GM12878 (cell line): Measurements from ENCODE around the gene USP12. TPM values are rescaled to one million over a fixed set of nuclear protein-coding genes. Genes with fewer than 3 reads are reported as not detected.

Experiments used
- ATAC-seq: fragments of 200-7000 bp; cut with Tn5 transposase; 3 replicates; pipeline ENCODE4 v1.9.1; 2020; ENCODE audit warnings: mild to moderate bottlenecking, moderate library complexity
- BruUV-seq: library from RNA; stranded (reverse); fragments of 400-500 nt; replicated peaks from 2 replicates; lab custom pipeline; 2021; lab: Mats Ljungman, UMichigan
- CTCF ChIA-PET: fragments of 300-600 bp; sonication (Branson Sonifier 250); formaldehyde crosslinking; extraction: SDS; loops from one replicate; lab custom pipeline; 2021; ENCODE audit warnings: inconsistent platforms; lab: Yijun Ruan, JAX
- POLR2A ChIA-PET: fragments of 350-600 bp; formaldehyde crosslinking; extraction: SDS; loops from one replicate; lab custom pipeline; 2021; ENCODE audit warnings: inconsistent platforms; lab: Charles Lee
- RAD21 ChIA-PET: fragments of 300-600 bp; sonication (Branson Sonifier 250); formaldehyde crosslinking; loops from one replicate; lab custom pipeline; 2023; ENCODE audit warnings: antibody characterized with exemption; ENCODE audit not compliant: unreplicated experiment; lab: Charles Lee
- SMC1A ChIA-PET: fragments of 300-600 bp; sonication (Branson Sonifier 250); formaldehyde crosslinking; loops from one replicate; lab custom pipeline; 2023; ENCODE audit not compliant: unreplicated experiment, uncharacterized antibody; lab: Charles Lee
- DNase-seq: peaks from one replicate; pipeline ENCODE4 v3.0.0-alpha.2; 2011; ENCODE audit warnings: low read depth, low spot score
- FAIRE-seq: peaks from 3 replicates; lab custom pipeline; 2011; peaks lifted over from hg19 to GRCh38; lab: Jason Lieb, UNC
- H2AFZ ChIP-seq: 2 replicates; pipeline ENCODE4 v1.6.0; 2011; ENCODE audit warnings: low read depth, low read length, control low read depth; ENCODE audit not compliant: control insufficient read depth
- H3K27ac ChIP-seq: 2 replicates; pipeline ENCODE4 v1.5.1; 2011; ENCODE audit warnings: control low read depth; ENCODE audit not compliant: control insufficient read depth, insufficient read depth
- H3K27me3 ChIP-seq, 2 experiments: replicated peaks in 1 of 2; 2 replicates each; pipeline versions ENCODE4 v1.6.0 to v1.6.1; 2011; ENCODE audit warnings: low read length in 1 of 2; ENCODE audit not compliant: control insufficient read depth in 2 of 2, insufficient read depth in 2 of 2
- H3K36me3 ChIP-seq, 2 experiments: 2 replicates each; pipeline ENCODE4 v1.5.1; 2011; ENCODE audit warnings: low read length in 1 of 2; ENCODE audit not compliant: control insufficient read depth in 2 of 2, insufficient read depth in 2 of 2
- H3K4me1 ChIP-seq: 2 replicates; pipeline ENCODE4 v1.6.1; 2011; ENCODE audit warnings: mild to moderate bottlenecking, low read length, moderate library complexity, mixed read lengths; ENCODE audit not compliant: control insufficient read depth, insufficient read depth
- H3K4me2 ChIP-seq: 2 replicates; pipeline ENCODE4 v1.6.0; 2011; ENCODE audit warnings: control low read depth; ENCODE audit not compliant: control insufficient read depth, insufficient read depth
- H3K4me3 ChIP-seq: fragments of 200-600 bp; sonication (generic); 2 replicates; pipeline ENCODE4 v1.5.1; 2016
- H3K79me2 ChIP-seq: 2 replicates; pipeline ENCODE4 v1.6.0; 2011; ENCODE audit warnings: low read length; ENCODE audit not compliant: control insufficient read depth, insufficient read depth
- H3K9ac ChIP-seq: 2 replicates; pipeline ENCODE4 v1.8.0; 2011; ENCODE audit warnings: low read length, control low read depth, mixed read lengths; ENCODE audit not compliant: control insufficient read depth, insufficient read depth
- H3K9me3 ChIP-seq: replicated peaks from 3 replicates; pipeline ENCODE4 v1.5.1; 2011; ENCODE audit warnings: mild to moderate bottlenecking, low read length; ENCODE audit not compliant: control insufficient read depth, insufficient read depth
- H4K20me1 ChIP-seq: 2 replicates; pipeline ENCODE4 v1.6.0; 2011; ENCODE audit not compliant: control insufficient read depth, insufficient read depth
- ATF7 ChIP-seq: fragments of 450-650 bp; IDR thresholded peaks from 2 replicates; pipeline ENCODE4 v1.6.1; 2016; ENCODE audit warnings: low read depth, mild to moderate bottlenecking
- BHLHE40 ChIP-seq, 2 experiments: fragments of 450-650 bp in 1 of 2; IDR thresholded peaks; 2 replicates each; pipeline ENCODE4 v1.6.1; 2011 to 2017; ENCODE audit warnings: low read depth in 2 of 2, borderline replicate concordance in 1 of 2, improper control_type of control experiment in 1 of 2, low read length in 1 of 2, mild to moderate bottlenecking in 1 of 2
- CHD1 ChIP-seq: IDR thresholded peaks from 2 replicates; pipeline ENCODE4 v1.6.1; 2012; ENCODE audit warnings: low read depth, low read length, improper control_type of control experiment
- CHD4 ChIP-seq: fragments of 200-600 bp; sonication (generic); IDR thresholded peaks from 2 replicates; pipeline ENCODE4 v1.6.1; 2016; ENCODE audit warnings: mild to moderate bottlenecking
- CTCF ChIP-seq, 3 experiments: IDR thresholded peaks in 2 of 3; conservative IDR thresholded peaks in 1 of 3; 2 replicates each; pipeline ENCODE4 v1.5.1; 2011; ENCODE audit warnings: low read depth in 3 of 3, low read length in 3 of 3, mild to moderate bottlenecking in 3 of 3, control low read depth in 2 of 3, moderate library complexity in 2 of 3, inconsistent platforms in 1 of 3, mixed read lengths in 1 of 3; ENCODE audit not compliant: control insufficient read depth in 2 of 3, insufficient read depth in 1 of 3; ENCODE audit errors: extremely low read depth in 1 of 3
- EGR1 ChIP-seq, 2 experiments: IDR thresholded peaks; 1 replicate in 1 of 2; 2 replicates in 1 of 2; pipeline ENCODE4 v1.6.1; 2011 to 2012; ENCODE audit warnings: low read depth in 2 of 2, low read length in 2 of 2, borderline replicate concordance in 1 of 2, mild to moderate bottlenecking in 1 of 2, moderate library complexity in 1 of 2
- ETV6 ChIP-seq, 2 experiments: fragments of 450-650 bp in 1 of 2; IDR thresholded peaks in 1 of 2; conservative IDR thresholded peaks in 1 of 2; 2 replicates each; pipeline ENCODE4 v1.6.1; 2014; ENCODE audit warnings: antibody characterized with exemption in 1 of 2, borderline replicate concordance in 1 of 2, low read depth in 1 of 2, mild to moderate bottlenecking in 1 of 2, moderate library complexity in 1 of 2
- EZH2 ChIP-seq: IDR thresholded peaks from 2 replicates; pipeline ENCODE4 v1.6.1; 2012; ENCODE audit warnings: low read depth, mild to moderate bottlenecking, control low read depth, inconsistent platforms, low read length, borderline replicate concordance; ENCODE audit not compliant: control insufficient read depth
- JUND ChIP-seq: IDR thresholded peaks from 2 replicates; pipeline ENCODE4 v1.6.1; 2012; ENCODE audit warnings: low read depth, mild to moderate bottlenecking, low read length, improper control_type of control experiment, moderate library complexity
- KLF5 ChIP-seq: fragments of 450-650 bp; IDR thresholded peaks from 2 replicates; pipeline ENCODE4 v1.6.1; 2014; ENCODE audit warnings: mild to moderate bottlenecking; ENCODE audit not compliant: partially characterized antibody
- NR2C1 ChIP-seq: fragments of 450-650 bp; IDR thresholded peaks from 2 replicates; pipeline ENCODE4 v1.6.1; 2017; ENCODE audit warnings: antibody characterized with exemption, mild to moderate bottlenecking, moderate library complexity
- NR2F1 ChIP-seq: fragments of 450-650 bp; conservative IDR thresholded peaks from 2 replicates; pipeline ENCODE4 v1.6.1; 2017; ENCODE audit warnings: mild to moderate bottlenecking
- PAX5 ChIP-seq: IDR thresholded peaks from 2 replicates; pipeline ENCODE4 v1.6.1; 2011; ENCODE audit warnings: low read depth, low read length, borderline replicate concordance
- PKNOX1 ChIP-seq: fragments of 450-650 bp; IDR thresholded peaks from 2 replicates; pipeline ENCODE4 v1.6.1; 2016; ENCODE audit warnings: mild to moderate bottlenecking
- RELA ChIP-seq: fragments of 450-650 bp; IDR thresholded peaks from 2 replicates; pipeline ENCODE4 v1.8.0; 2014; ENCODE audit warnings: borderline replicate concordance; ENCODE audit not compliant: partially characterized antibody
- SP1 ChIP-seq: IDR thresholded peaks from one replicate; pipeline ENCODE4 v1.6.1; 2011; ENCODE audit warnings: low read depth, low read length
- TCF12 ChIP-seq: IDR thresholded peaks from 2 replicates; pipeline ENCODE4 v1.6.1; 2011; ENCODE audit warnings: low read depth, mild to moderate bottlenecking, low read length
- ZBTB33 ChIP-seq: fragments of 450-650 bp; IDR thresholded peaks from 2 replicates; pipeline ENCODE4 v1.6.1; 2017; ENCODE audit warnings: mild to moderate bottlenecking
- ZNF217 ChIP-seq: fragments of 450-650 bp; IDR thresholded peaks from 2 replicates; pipeline ENCODE4 v1.6.1; 2017; ENCODE audit warnings: antibody characterized with exemption, mild to moderate bottlenecking
- WGBS: methylation state at CpG from one replicate; pipeline ENCODE4 v1.1.6; 2016; ENCODE audit warnings: low lambda C conversion rate; ENCODE audit not compliant: insufficient replicate concordance, insufficient coverage; ENCODE audit errors: missing lambda C conversion rate; 5-methylcytosine and 5-hydroxymethylcytosine counted together
- in situ Hi-C: fragments of 300-500 bp; cut with MboI; formaldehyde crosslinking; loops from 9 replicates; pipeline ENCODE4 v1.14.3; 2018; ENCODE audit warnings: mixed read lengths
- intact Hi-C: fragments of 100-400 bp; cut with micrococcal nuclease; formaldehyde crosslinking; loops from one replicate; pipeline ENCODE4 v1.14.2; 2022; ENCODE audit not compliant: unreplicated experiment
- polyA plus RNA-seq, 11 experiments: library from polyadenylated mRNA; depleted of rRNA in 4 of 11; unstranded in 6 of 11; stranded (reverse) in 5 of 11; fragments of >200 nt; fragmentation: Nextera tagmentation in 4 of 11; fragmentation: Illumina TruSeq in 1 of 11; extraction: Ambion mirVana in 4 of 11; extraction: Trizol in 1 of 11; gene quantifications; 1 replicate in 1 of 11; 2 replicates in 10 of 11; pipeline versions ENCODE4 v1.2.1 to v1.2.3, GENCODE V29; 2011 to 2016; ENCODE audit warnings: inconsistent platforms in 2 of 11, missing spikeins in 2 of 11, low read depth in 1 of 11
- total RNA-seq, 4 experiments: library from RNA; depleted of rRNA in 3 of 4; stranded (reverse); fragments of >200 nt in 3 of 4; fragmentation: Illumina TruSeq in 1 of 4; extraction: Trizol in 1 of 4; gene quantifications; 2 replicates each; pipeline versions ENCODE4 v1.2.1 to v1.2.3, GENCODE V29; 2013 to 2021

USP12 gene
- total and polyA plus RNA-seq, 10 of the 15 experiments (the other 5 are each of a cell fraction or from before 2014, with no cell fraction given), result 3.5 to 32.2 (median 24.6) TPM

GRCh38 chr13:27117952-27118351, 53.7 kb downstream of the USP12 start:
- Histone ChIP-seq H3K27me3 (no peaks in the 10 kb centered on the region), H3K36me3 (no peaks in the 10 kb centered on the region; a peak in 2 of 4 replicates), H3K4me3 (no peak overlapping the region), H3K27ac (no peak overlapping the region; the same call in 1 of the 2 replicates), H3K9ac (no peak overlapping the region; the same call in 1 of the 2 replicates), H3K4me1 (peaks cover 23% of the 10 kb centered on the region), H3K9me3 (peaks cover 7% of the 10 kb centered on the region), H3K4me2 (peak overlapping the region; percentile 75; the same call in 1 of the 2 replicates), H4K20me1 (no peaks in the 10 kb centered on the region), H3K79me2 (peaks cover 47% of the 10 kb centered on the region), H2AFZ (no peak overlapping the region)
- RAD21 ChIA-PET, result no interaction called here
- in situ Hi-C loops, result no loop called here
- DNase-seq (no peak), ATAC-seq (no peak), FAIRE-seq (no peak)
- WGBS, result 71% methylated on average over 5 of the region's 5 CpGs
- no peak for TF ChIP-seq PKNOX1
- no peak for TF ChIP-seq RELA
- no peak for TF ChIP-seq NR2F1
- no peak for TF ChIP-seq BHLHE40 (IDR thresholded peaks at IDR 0.05; ENCODE audit: borderline replicate concordance in 1 of 2, low read depth in 2 of 2, low read length in 1 of 2)
- TF ChIP-seq NR2C1, result no peak
- TF ChIP-seq ATF7, result no peak
- TF ChIP-seq CTCF (IDR thresholded peaks at IDR 0.05 in 2 of 3, conservative IDR thresholded peaks at IDR 0.05 in 1 of 3; ENCODE audit: control insufficient read depth in 2 of 3, extremely low read depth in 1 of 3, insufficient read depth in 1 of 3, low read depth in 3 of 3, low read length in 3 of 3), result no peak
- TF ChIP-seq KLF5, result no peak
- TF ChIP-seq CHD1, result no peak
- TF ChIP-seq SP1, result no peak
- no peak for TF ChIP-seq EGR1 (IDR thresholded peaks at IDR 0.05; ENCODE audit: borderline replicate concordance in 1 of 2, low read depth in 2 of 2, low read length in 2 of 2)
- TF ChIP-seq PAX5, result no peak
- TF ChIP-seq ZNF217, result no peak
- no peak for TF ChIP-seq TCF12
- no peak for TF ChIP-seq JUND
- TF ChIP-seq ZBTB33, result no peak
- no peak for TF ChIP-seq ETV6 (conservative IDR thresholded peaks at IDR 0.05 in 1 of 2, IDR thresholded peaks at IDR 0.05 in 1 of 2; ENCODE audit: borderline replicate concordance in 1 of 2, low read depth in 1 of 2)
- TF ChIP-seq CHD4, result no peak
- no peak for TF ChIP-seq EZH2
- POLR2A ChIA-PET, result no interaction called here
- SMC1A ChIA-PET, result interaction anchor here (0.8 to 3.9 kb wide), 3 partner anchors 11 to 120 kb away, joined by 3 to 17 read pairs (median 3); no protein-coding TSS in a partner anchor
- intact Hi-C loops, result no loop called here
- no TSS peak for BruUV-seq
- CTCF ChIA-PET, result no interaction called here
